HG02938 (cell line): ENCODE data around the gene FAM25A.
"Not testable (repeated sequence)": the region's sequence is repeated elsewhere in the genome, so short reads cannot be mapped to it uniquely, and the experiment has no call there.

Source experiments
- ATAC-seq: cut with Tn5 transposase; IDR thresholded peaks from one replicate; pipeline ENCODE4 v1.9.1; 2021; ENCODE audit warnings: mild to moderate bottlenecking, moderate library complexity; ENCODE audit not compliant: unreplicated experiment

Gene FAM25A

GRCh38 chr10:87009134-87009696, 10.9 kb upstream of the FAM25A start:
- ATAC-seq = not testable (repeated sequence)

- not testable (repeated sequence) for ATAC-seq
Measured at GRCh38 chr10:87013528-87013927, 6.6 kb upstream of the FAM25A start.

GRCh38 chr10:87014986-87015716, 4.9 kb upstream of the FAM25A start:
- ATAC-seq = not testable (repeated sequence)

- ATAC-seq = not testable (repeated sequence)
Measured at GRCh38 chr10:87018127-87018526, 2.0 kb upstream of the FAM25A start.

- ATAC-seq = not testable (repeated sequence)
Measured at GRCh38 chr10:87019066-87019465, 1.0 kb upstream of the FAM25A start.

- ATAC-seq = not testable (repeated sequence)
Measured at GRCh38 chr10:87019504-87019903, 590 bp upstream of the FAM25A start.

- not testable (repeated sequence) for ATAC-seq
Measured at GRCh38 chr10:87025285-87025958, 5.3 kb downstream of the FAM25A start.

- not testable (repeated sequence) for ATAC-seq
Measured at GRCh38 chr10:87026747-87027508, 6.8 kb downstream of the FAM25A start.

- ATAC-seq = not testable (repeated sequence)
Measured at GRCh38 chr10:87030419-87030818, 10.3 kb downstream of the FAM25A start.

- no peak for ATAC-seq
Measured at GRCh38 chr10:87030912-87031635, 11.0 kb downstream of the FAM25A start.

- no peak for ATAC-seq
Measured at GRCh38 chr10:87036623-87037022, 16.5 kb downstream of the FAM25A start.

GRCh38 chr10:87038286-87038717, 18.2 kb downstream of the FAM25A start:
- ATAC-seq = no peak

- ATAC-seq = no peak
Measured at GRCh38 chr10:87038786-87039185, 18.7 kb downstream of the FAM25A start.

GRCh38 chr10:87043579-87043978, 23.5 kb downstream of the FAM25A start:
- ATAC-seq = not testable (repeated sequence)

- ATAC-seq = no peak
Measured at GRCh38 chr10:87045434-87045938, 25.4 kb downstream of the FAM25A start.

- no peak for ATAC-seq
Measured at GRCh38 chr10:87053111-87053510, 33.0 kb downstream of the FAM25A start.

GRCh38 chr10:87053577-87054181, 33.6 kb downstream of the FAM25A start:
- no peak for ATAC-seq

- no peak for ATAC-seq
Measured at GRCh38 chr10:87054373-87055295, 34.5 kb downstream of the FAM25A start.

- ATAC-seq = no peak
Measured at GRCh38 chr10:87058171-87058570, 38.1 kb downstream of the FAM25A start.
